ENCODE results near the gene MAP1LC3B. TPM values are rescaled to one million over a fixed set of nuclear protein-coding genes. Genes with fewer than 3 reads are reported as not detected.

Gene MAP1LC3B
- total and polyA plus RNA-seq, 2 of the 8 experiments (the other 6 are each of a cell fraction or from before 2014, with no cell fraction given) = 29.5 to 48.5 TPM

GRCh38 chr16:87422106-87422505 lies 30.0 kb downstream of the MAP1LC3B start (continued):
- no peak for TF ChIP-seq CHD7 (IDR thresholded peaks at IDR 0.05; ENCODE audit: insufficient replicate concordance, low read length)
- TF ChIP-seq E2F6 (IDR thresholded peaks at IDR 0.05) = no peak
- TF ChIP-seq YY1 (IDR thresholded peaks at IDR 0.05; ENCODE audit: low read depth, low read length) = no peak
- TF ChIP-seq TAF7 (optimal IDR thresholded peaks at IDR 0.05; ENCODE audit: borderline replicate concordance, low read depth, low read length) = no peak
- TF ChIP-seq SIX5 (IDR thresholded peaks at IDR 0.05; ENCODE audit: low read depth, low read length) = no peak
- no peak for TF ChIP-seq TEAD4 (IDR thresholded peaks at IDR 0.05; ENCODE audit: low read depth, low read length)
- no peak for TF ChIP-seq PHF8 (conservative IDR thresholded peaks at IDR 0.05; ENCODE audit: low read depth, low read length)
- no peak for TF ChIP-seq RAD21 (IDR thresholded peaks at IDR 0.05 in 1 of 2, conservative IDR thresholded peaks at IDR 0.05 in 1 of 2; ENCODE audit: low read depth in 2 of 2, low read length in 2 of 2)
- TF ChIP-seq RFX5 (IDR thresholded peaks at IDR 0.05; ENCODE audit: borderline replicate concordance, low read depth, low read length) = no peak
